Breast epithelium (tissue), 3 donors: Measurements from ENCODE around the gene ATF5.

Experiments used
- CTCF ChIP-seq, 3 donors: fragments of 450-650 bp; IDR thresholded peaks; one replicate each; pipeline ENCODE4 v1.5.1; 2016 to 2017; ENCODE audit warnings: antibody characterized with exemption in 3 of 3, mild to moderate bottlenecking in 3 of 3, moderate library complexity in 3 of 3
- POLR2A ChIP-seq: fragments of 450-650 bp; IDR thresholded peaks from one replicate; pipeline ENCODE4 v1.6.1; 2016; ENCODE audit warnings: antibody characterized with exemption, mild to moderate bottlenecking, moderate library complexity
- POLR2AphosphoS5 ChIP-seq, 3 donors: sonication (generic); formaldehyde crosslinking; IDR thresholded peaks; one replicate each; pipeline ENCODE4 v1.6.1; 2017; ENCODE audit warnings: antibody characterized with exemption in 3 of 3

GRCh38 chr19:49956115-49956495 is 27.1 kb downstream of the ATF5 start:
- no peak for TF ChIP-seq CTCF (IDR thresholded peaks at IDR 0.05)
- no peak for TF ChIP-seq POLR2A
- TF ChIP-seq POLR2AphosphoS5 (IDR thresholded peaks at IDR 0.05) = no peak
